HepG2 (cell line): ENCODE results near the gene CDH12. TPM values are rescaled to one million over a fixed set of nuclear protein-coding genes. Genes with fewer than 3 reads are reported as not detected.

Experiments used
- ATAC-seq: fragments of 200-7000 bp; cut with Tn5 transposase; 3 replicates; pipeline ENCODE4 v1.9.1; 2020; ENCODE audit warnings: mild to moderate bottlenecking, moderate library complexity
- BruUV-seq: library from RNA; stranded (reverse); fragments of 400-500 nt; replicated peaks from 2 replicates; lab custom pipeline; 2021; lab: Mats Ljungman, UMichigan
- CTCF ChIA-PET: fragments of 300-600 bp; formaldehyde crosslinking; extraction: SDS; loops from one replicate; lab custom pipeline; 2021; ENCODE audit warnings: low total read pairs, inconsistent platforms, low intra/inter-chr PET ratio; lab: Yijun Ruan, JAX
- POLR2A ChIA-PET: fragments of 350-600 bp; sonication (Branson Sonifier 250); formaldehyde crosslinking; loops from one replicate; lab custom pipeline; 2020; ENCODE audit warnings: antibody characterized with exemption, inconsistent platforms; lab: Yijun Ruan, JAX
- DNase-seq: peaks from one replicate; pipeline ENCODE4 v3.0.0-alpha.2; 2015; ENCODE audit warnings: low spot score
- FAIRE-seq: peaks from 3 replicates; lab custom pipeline; 2011; peaks lifted over from hg19 to GRCh38; lab: Jason Lieb, UNC
- H2AFZ ChIP-seq: one replicate; pipeline ENCODE4 v1.6.1; 2011; ENCODE audit warnings: low read length, inconsistent platforms
- H3K27ac ChIP-seq: fragments of 300-600 bp; 3 replicates; pipeline ENCODE4 v1.8.0; 2011; ENCODE audit warnings: mixed run types, mild to moderate bottlenecking, mixed read lengths, low read length, inconsistent platforms; ENCODE audit not compliant: insufficient read depth; ENCODE audit errors: extremely low read length
- H3K27me3 ChIP-seq, 2 experiments: fragments of 200-600 bp in 1 of 2; 2 replicates in 1 of 2; 3 replicates in 1 of 2; pipeline versions ENCODE4 v1.6.0 to v1.8.0; 2011; ENCODE audit warnings: low read length in 2 of 2, mild to moderate bottlenecking in 2 of 2, moderate library complexity in 2 of 2, inconsistent platforms in 1 of 2; ENCODE audit not compliant: insufficient read depth in 2 of 2, control insufficient read depth in 1 of 2
- H3K36me3 ChIP-seq, 2 experiments: fragments of 200-600 bp in 1 of 2; replicated peaks in 1 of 2; 2 replicates in 1 of 2; 3 replicates in 1 of 2; pipeline versions ENCODE4 v1.5.1 to v1.8.0; 2011; ENCODE audit warnings: low read length in 2 of 2, inconsistent platforms in 1 of 2; ENCODE audit not compliant: insufficient read depth in 2 of 2, control insufficient read depth in 1 of 2
- H3K4me1 ChIP-seq: 2 replicates; pipeline ENCODE4 v1.5.1; 2012; ENCODE audit warnings: low read length, inconsistent platforms; ENCODE audit not compliant: insufficient read depth
- H3K4me2 ChIP-seq: 2 replicates; pipeline ENCODE4 v1.6.0; 2011; ENCODE audit warnings: low read depth, low read length, inconsistent platforms
- H3K4me3 ChIP-seq, 3 experiments: fragments of 200-600 bp in 1 of 3; sonication (generic), shearing (Covaris generic) in 1 of 3; replicated peaks in 1 of 3; 2 replicates each; pipeline ENCODE4 v1.5.1; 2011 to 2016; ENCODE audit warnings: low read length in 3 of 3, inconsistent platforms in 2 of 3, low read depth in 2 of 3, mild to moderate bottlenecking in 2 of 3, control low read depth in 1 of 3, mixed read lengths in 1 of 3; ENCODE audit not compliant: insufficient read depth in 1 of 3
- H3K79me2 ChIP-seq: one replicate; pipeline ENCODE4 v1.6.1; 2011; ENCODE audit warnings: low read length, inconsistent platforms; ENCODE audit not compliant: insufficient read depth
- H3K9ac ChIP-seq: 2 replicates; pipeline ENCODE4 v1.6.0; 2011; ENCODE audit warnings: mild to moderate bottlenecking, low read depth, low read length, inconsistent platforms; ENCODE audit not compliant: insufficient read depth
- H3K9me3 ChIP-seq: 2 replicates; pipeline ENCODE4 v1.5.1; 2012; ENCODE audit warnings: mild to moderate bottlenecking, low read length
- H4K20me1 ChIP-seq: 2 replicates; pipeline ENCODE4 v1.6.0; 2011; ENCODE audit warnings: inconsistent platforms, mild to moderate bottlenecking, low read length, moderate library complexity; ENCODE audit not compliant: insufficient read depth
- MBD4 ChIP-seq: IDR thresholded peaks from 2 replicates; pipeline ENCODE4 v1.6.1; 2012; ENCODE audit warnings: low read length, inconsistent platforms, borderline replicate concordance
- PCBP2 ChIP-seq: fragments of 200-400 bp; formaldehyde crosslinking; optimal IDR thresholded peaks from 2 replicates; pipeline ENCODE3; 2018; ENCODE audit warnings: low read length, low read depth; ENCODE audit not compliant: poor library complexity, severe bottlenecking
- TP53 ChIP-seq: sonication (generic); formaldehyde crosslinking; conservative IDR thresholded peaks from 2 replicates; pipeline ENCODE4 v1.4.0; 2020; ENCODE audit warnings: missing genetic modification reagents
- ZBTB7A ChIP-seq: sonication (generic); formaldehyde crosslinking; IDR thresholded peaks from 2 replicates; pipeline ENCODE4 v1.8.0; 2022; ENCODE audit warnings: mild to moderate bottlenecking, missing genetic modification reagents
- ZNF703 ChIP-seq: sonication (generic); formaldehyde crosslinking; IDR thresholded peaks from 2 replicates; pipeline ENCODE4 v1.5.1; 2020; ENCODE audit warnings: missing genetic modification reagents, mild to moderate bottlenecking, moderate library complexity, borderline replicate concordance
- ZNF83 ChIP-seq: sonication (generic); formaldehyde crosslinking; IDR thresholded peaks from 2 replicates; pipeline ENCODE4 v1.4.0; 2020; ENCODE audit warnings: missing genetic modification reagents, mild to moderate bottlenecking, borderline replicate concordance
- WGBS: methylation state at CpG from one replicate; pipeline ENCODE4 v1.1.6; 2017; ENCODE audit warnings: low lambda C conversion rate; 5-methylcytosine and 5-hydroxymethylcytosine counted together
- in situ Hi-C: cut with HindIII; loops from 2 replicates; pipeline ENCODE4 v1.10.0; 2017; ENCODE audit warnings: low pct_unique_long_range_greater_than_20kb; ENCODE audit not compliant: extremely low pct_ligation_motif_present
- intact Hi-C: fragments of 100-400 bp; cut with micrococcal nuclease; formaldehyde crosslinking; loops from one replicate; pipeline ENCODE4 v1.10.0; 2022; ENCODE audit not compliant: unreplicated experiment
- polyA plus RNA-seq, 8 experiments: library from polyadenylated mRNA; depleted of rRNA in 3 of 8; stranded (reverse) in 7 of 8; unstranded in 1 of 8; fragments of >200 nt; fragmentation: Illumina TruSeq in 4 of 8; extraction: Trizol in 4 of 8; gene quantifications; 2 replicates each; pipeline versions ENCODE4 v1.2.1 to v1.2.3, GENCODE V29; 2011 to 2016; ENCODE audit warnings: low read depth in 4 of 8, missing spikeins in 1 of 8, mixed read lengths in 1 of 8; ENCODE audit not compliant: insufficient read depth in 1 of 8
- total RNA-seq, 5 experiments: library from RNA; depleted of rRNA; stranded (reverse); fragments of >200 nt; fragmentation: Illumina TruSeq; extraction: Trizol; gene quantifications; 2 replicates each; pipeline ENCODE4 v1.2.3, GENCODE V29; 2016; ENCODE audit warnings: low read depth in 1 of 5
- TF ChIP-seq, protein P1 (sequence below): sonication (generic); formaldehyde crosslinking; IDR thresholded peaks from 2 replicates; pipeline ENCODE4 v1.4.0; 2020; ENCODE audit warnings: missing genetic modification reagents, mild to moderate bottlenecking, borderline replicate concordance
- TF ChIP-seq, protein P2 (sequence below): sonication (generic); formaldehyde crosslinking; IDR thresholded peaks from 2 replicates; pipeline ENCODE4 v1.9.0; 2021; ENCODE audit warnings: missing genetic modification reagents, borderline replicate concordance
- TF ChIP-seq, protein P3 (sequence below): sonication (generic); formaldehyde crosslinking; IDR thresholded peaks from 2 replicates; pipeline ENCODE4 v1.5.1; 2020; ENCODE audit warnings: missing genetic modification reagents, mild to moderate bottlenecking, borderline replicate concordance

Gene CDH12
- total and polyA plus RNA-seq, 2 of the 13 experiments (the other 11 are each of a cell fraction or from before 2014, with no cell fraction given): not detected

GRCh38 chr5:22693121-22693520 is 160.0 kb downstream of the CDH12 start:
- Histone ChIP-seq H3K9me3 (no peaks in the 10 kb centered on the region), H4K20me1 (no peaks in the 10 kb centered on the region), H3K4me1 (no peaks in the 10 kb centered on the region), H3K4me3 (no peak overlapping the region), H3K9ac (no peak overlapping the region), H3K79me2 (no peaks in the 10 kb centered on the region), H2AFZ (no peak overlapping the region), H3K36me3 (no peaks in the 10 kb centered on the region), H3K27me3 (no peaks in the 10 kb centered on the region; a peak in 1 of 5 replicates), H3K27ac (no peak overlapping the region), H3K4me2 (no peak overlapping the region)
- ATAC-seq (no peak), DNase-seq (no peak), FAIRE-seq (no peak)
- in situ Hi-C loops (no loop called here), intact Hi-C loops (no loop called here)
- BruUV-seq: no TSS peak
- WGBS: 0% methylated on average over 4 of the region's 4 CpGs
- no peak for TF ChIP-seq ZNF703
- TF ChIP-seq, protein P1, sequence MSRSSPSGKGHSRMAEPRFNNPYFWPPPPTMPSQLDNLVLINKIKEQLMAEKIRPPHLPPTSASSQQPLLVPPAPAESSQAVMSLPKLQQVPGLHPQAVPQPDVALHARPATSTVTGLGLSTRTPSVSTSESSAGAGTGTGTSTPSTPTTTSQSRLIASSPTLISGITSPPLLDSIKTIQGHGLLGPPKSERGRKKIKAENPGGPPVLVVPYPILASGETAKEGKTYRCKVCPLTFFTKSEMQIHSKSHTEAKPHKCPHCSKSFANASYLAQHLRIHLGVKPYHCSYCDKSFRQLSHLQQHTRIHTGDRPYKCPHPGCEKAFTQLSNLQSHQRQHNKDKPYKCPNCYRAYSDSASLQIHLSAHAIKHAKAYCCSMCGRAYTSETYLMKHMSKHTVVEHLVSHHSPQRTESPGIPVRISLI (CRISPR knock-in tag): no peak
- TF ChIP-seq TP53 (CRISPR knock-in tag): no peak
- TF ChIP-seq, protein P2, sequence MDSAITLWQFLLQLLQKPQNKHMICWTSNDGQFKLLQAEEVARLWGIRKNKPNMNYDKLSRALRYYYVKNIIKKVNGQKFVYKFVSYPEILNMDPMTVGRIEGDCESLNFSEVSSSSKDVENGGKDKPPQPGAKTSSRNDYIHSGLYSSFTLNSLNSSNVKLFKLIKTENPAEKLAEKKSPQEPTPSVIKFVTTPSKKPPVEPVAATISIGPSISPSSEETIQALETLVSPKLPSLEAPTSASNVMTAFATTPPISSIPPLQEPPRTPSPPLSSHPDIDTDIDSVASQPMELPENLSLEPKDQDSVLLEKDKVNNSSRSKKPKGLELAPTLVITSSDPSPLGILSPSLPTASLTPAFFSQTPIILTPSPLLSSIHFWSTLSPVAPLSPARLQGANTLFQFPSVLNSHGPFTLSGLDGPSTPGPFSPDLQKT (CRISPR knock-in tag): no peak
- no peak for TF ChIP-seq PCBP2
- TF ChIP-seq, protein P3, sequence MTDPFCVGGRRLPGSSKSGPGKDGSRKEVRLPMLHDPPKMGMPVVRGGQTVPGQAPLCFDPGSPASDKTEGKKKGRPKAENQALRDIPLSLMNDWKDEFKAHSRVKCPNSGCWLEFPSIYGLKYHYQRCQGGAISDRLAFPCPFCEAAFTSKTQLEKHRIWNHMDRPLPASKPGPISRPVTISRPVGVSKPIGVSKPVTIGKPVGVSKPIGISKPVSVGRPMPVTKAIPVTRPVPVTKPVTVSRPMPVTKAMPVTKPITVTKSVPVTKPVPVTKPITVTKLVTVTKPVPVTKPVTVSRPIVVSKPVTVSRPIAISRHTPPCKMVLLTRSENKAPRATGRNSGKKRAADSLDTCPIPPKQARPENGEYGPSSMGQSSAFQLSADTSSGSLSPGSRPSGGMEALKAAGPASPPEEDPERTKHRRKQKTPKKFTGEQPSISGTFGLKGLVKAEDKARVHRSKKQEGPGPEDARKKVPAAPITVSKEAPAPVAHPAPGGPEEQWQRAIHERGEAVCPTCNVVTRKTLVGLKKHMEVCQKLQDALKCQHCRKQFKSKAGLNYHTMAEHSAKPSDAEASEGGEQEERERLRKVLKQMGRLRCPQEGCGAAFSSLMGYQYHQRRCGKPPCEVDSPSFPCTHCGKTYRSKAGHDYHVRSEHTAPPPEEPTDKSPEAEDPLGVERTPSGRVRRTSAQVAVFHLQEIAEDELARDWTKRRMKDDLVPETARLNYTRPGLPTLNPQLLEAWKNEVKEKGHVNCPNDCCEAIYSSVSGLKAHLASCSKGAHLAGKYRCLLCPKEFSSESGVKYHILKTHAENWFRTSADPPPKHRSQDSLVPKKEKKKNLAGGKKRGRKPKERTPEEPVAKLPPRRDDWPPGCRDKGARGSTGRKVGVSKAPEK (CRISPR knock-in tag): no peak
- no peak for TF ChIP-seq ZBTB7A (CRISPR knock-in tag)
- TF ChIP-seq ZNF83 (CRISPR knock-in tag): no peak
- TF ChIP-seq MBD4: no peak
- CTCF ChIA-PET: no interaction called here
- POLR2A ChIA-PET: no interaction called here
